GM19238 (cell line): ENCODE measurements around the gene KMT5C.

Source experiments
- DNase-seq: peaks from one replicate; pipeline ENCODE4 v3.0.0; 2011; ENCODE audit warnings: low spot score; ENCODE audit not compliant: insufficient read length

The KMT5C gene

DNA sequence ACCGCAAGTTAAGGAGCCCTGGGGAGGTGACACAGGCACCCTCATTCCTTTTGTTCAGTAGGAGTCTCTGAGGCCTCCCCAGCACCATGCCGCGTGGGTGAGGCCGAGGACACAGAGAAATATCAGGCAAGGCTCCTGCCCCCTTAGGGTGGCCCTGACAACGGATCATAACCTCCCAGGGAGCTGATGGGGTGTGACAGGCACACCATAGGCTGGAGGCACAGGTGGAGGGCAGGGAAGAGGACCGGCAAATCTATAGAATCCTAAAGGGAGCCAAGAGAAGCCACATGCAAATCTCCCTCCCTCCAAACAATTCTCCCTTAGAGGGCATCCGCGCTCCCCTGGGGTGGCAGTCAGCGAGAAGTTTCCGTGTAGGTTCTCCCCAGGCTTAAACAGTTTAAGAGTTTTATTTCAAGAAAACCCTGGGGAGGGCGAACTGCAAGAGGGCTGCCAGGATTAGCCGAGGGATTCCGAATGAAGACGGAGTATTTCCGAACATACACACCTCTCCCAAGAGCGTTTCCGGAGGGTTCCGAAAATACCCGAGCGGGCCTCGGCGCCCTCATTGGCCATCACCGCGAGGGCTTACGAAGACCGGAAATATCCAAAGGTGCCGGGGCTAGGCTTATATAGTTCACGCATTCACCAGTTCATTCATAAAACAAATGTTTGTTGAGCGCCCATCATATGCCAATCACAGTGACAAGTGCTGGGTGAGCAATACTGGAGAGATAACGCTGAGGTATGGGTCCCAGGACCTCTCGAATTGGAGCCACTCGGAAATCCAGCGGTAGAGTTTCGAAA, 45.4 kb downstream of the KMT5C start:
- peak; percentile 93 for DNase-seq

DNA sequence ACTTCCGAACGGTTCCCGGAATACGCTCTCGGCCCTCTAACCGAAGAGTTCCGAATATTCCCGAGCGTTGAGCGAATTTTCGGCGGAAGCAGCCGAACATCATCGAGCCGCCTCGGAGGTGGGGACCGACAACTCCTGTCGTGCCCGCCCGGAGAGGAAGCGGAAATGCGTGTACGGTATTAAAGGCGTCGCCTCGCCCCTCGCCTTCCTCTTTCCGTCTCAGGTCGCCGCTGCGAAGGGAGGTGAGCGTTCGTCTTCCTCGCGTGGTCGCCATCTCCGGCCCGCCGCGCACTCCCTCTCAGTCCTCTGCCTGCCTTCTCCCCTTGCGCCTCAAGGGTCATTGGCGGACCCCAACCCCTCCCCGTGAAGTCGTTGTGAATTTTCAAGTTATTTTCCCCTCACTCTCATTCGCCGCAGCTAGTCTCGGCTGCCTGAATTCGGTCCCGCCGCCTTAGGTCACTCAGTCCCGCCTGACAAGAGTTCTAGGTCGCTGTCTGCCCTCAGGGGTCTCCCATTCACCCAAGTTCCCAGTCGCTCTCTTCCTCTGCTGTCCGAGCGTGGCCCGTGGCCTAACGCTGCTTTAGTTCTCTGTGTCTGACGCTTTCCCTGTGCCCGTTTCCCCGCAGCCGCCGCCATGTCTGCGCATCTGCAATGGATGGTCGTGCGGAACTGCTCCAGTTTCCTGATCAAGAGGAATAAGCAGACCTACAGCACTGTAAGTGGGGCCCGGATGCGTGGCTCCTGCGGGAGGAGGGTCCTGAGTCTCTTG, 46.2 kb downstream of the KMT5C start, which contains the start of gene RPL28:
RPL28 (plus strand) TSS at position 209 of the 769 bp plus-strand sequence; CDS start at position 635, 426 bp downstream.
- peak; percentile 97 for DNase-seq

- DNase-seq, result no peak
Measured at GRCh38 chr19:55386493-55386971, 46.9 kb downstream of the KMT5C start.

GRCh38 chr19:55387736-55388497, 48.2 kb downstream of the KMT5C start:
- no peak for DNase-seq

DNA sequence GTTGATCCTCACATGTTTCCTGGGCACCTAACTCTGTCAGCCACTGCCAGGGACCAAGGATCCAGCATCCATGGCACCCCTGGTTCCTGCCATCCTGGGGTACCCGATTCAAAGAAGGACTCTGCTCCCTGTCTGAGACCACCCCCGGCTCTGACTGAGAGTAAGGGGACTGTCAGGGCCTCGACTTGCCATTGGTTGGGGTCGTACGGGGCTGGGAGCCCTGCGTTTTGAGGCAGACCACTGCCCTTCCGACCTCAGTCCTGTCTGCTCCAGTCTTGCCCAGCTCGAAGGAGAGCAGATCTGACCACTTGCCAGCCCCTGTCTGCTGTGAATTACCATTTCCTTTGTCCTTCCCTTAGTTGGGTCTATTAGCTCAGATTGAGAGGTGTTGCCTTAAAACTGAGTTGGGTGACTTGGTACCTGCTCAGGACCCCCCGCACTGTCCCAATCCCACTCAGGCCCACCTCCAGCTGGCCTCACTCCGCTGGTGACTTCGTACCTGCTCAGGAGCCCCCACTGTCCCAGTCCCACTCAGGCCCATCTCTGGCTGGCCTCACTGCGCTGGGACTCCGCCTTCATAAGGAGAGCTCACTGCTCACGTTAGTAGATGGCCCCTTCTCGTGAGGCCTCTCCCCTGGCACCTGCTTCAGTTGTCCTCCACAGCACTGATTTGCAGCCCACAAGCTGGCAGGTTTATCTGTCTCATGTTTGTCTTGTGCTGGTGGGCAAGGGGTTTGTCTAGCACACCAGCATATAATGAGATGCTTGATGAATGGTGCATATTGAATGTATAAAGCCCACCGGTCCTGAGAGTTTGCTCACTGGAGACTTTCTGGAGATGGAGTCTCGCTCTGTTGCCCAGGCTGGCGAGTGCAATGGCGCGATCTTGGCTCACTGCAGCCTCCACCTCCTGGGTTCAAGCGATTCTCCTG, 50.0 kb downstream of the KMT5C start:
- no peak for DNase-seq

DNA sequence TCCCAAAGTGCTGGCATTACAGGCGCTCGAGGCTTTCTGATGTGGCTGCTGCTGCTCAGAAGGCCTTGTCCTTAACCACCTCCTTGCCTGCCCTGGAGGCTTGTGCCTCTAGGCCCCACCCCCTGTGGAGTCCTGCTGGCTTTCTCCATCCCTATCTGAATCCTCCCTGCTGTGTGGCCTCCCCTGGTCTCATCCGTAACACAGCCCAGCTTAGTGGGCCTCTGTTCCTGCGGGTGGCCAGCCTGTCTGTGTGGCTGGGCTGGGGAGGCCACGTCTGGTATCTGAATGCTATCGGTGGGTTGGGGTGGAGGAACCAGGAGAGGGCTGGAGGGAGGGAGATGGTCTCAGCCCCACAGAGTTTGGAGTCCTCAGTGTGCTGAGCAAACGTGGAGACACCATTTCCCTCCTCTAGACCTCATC, 50.8 kb downstream of the KMT5C start:
- no peak for DNase-seq

GRCh38 chr19:55391191-55391670, 51.6 kb downstream of the KMT5C start:
- no peak for DNase-seq

GRCh38 chr19:55391702-55392615, 52.3 kb downstream of the KMT5C start:
- DNase-seq, result no peak

- no peak for DNase-seq
Measured at GRCh38 chr19:55392820-55393761, 53.4 kb downstream of the KMT5C start.
